Heart left ventricle (tissue), 16 donors: ENCODE measurements around the gene CNNM3. TPM values are rescaled to one million over a fixed set of nuclear protein-coding genes. Genes with fewer than 3 reads are reported as not detected.

Source experiments
- ATAC-seq, 4 donors: fragments of 200-7000 bp; cut with Tn5 transposase; one replicate each; pipeline ENCODE4 v1.9.1; 2020 to 2022; ENCODE audit warnings: moderate library complexity in 4 of 4, mild to moderate bottlenecking in 3 of 4, moderate number of reproducible peaks in 1 of 4
- DNase-seq, 5 donors: peaks; one replicate each; pipeline ENCODE4 v3.0.0-alpha.2; 2020
- H3K27ac ChIP-seq, 12 donors: fragments of 200-600 bp; sonication (generic) in 4 of 12; one replicate each; pipeline versions ENCODE4 v1.5.0 to v1.8.0; 2016 to 2022; ENCODE audit warnings: mild to moderate bottlenecking in 2 of 12
- H3K27me3 ChIP-seq, 9 donors: fragments of 200-600 bp; sonication (generic) in 2 of 9; one replicate each; pipeline versions ENCODE4 v1.5.1 to v1.8.0; 2016 to 2022; ENCODE audit warnings: mild to moderate bottlenecking in 3 of 9
- H3K36me3 ChIP-seq, 9 donors: fragments of 200-600 bp; sonication (generic) in 2 of 9; one replicate each; pipeline versions ENCODE4 v1.5.0 to v1.8.0; 2018 to 2022; ENCODE audit warnings: mild to moderate bottlenecking in 2 of 9
- H3K4me1 ChIP-seq, 12 donors: fragments of 200-600 bp; sonication (generic) in 4 of 12; one replicate each; pipeline versions ENCODE4 v1.5.0 to v1.8.0; 2016 to 2022; ENCODE audit warnings: mild to moderate bottlenecking in 3 of 12
- H3K4me3 ChIP-seq, 12 donors: fragments of 200-600 bp; sonication (generic) in 4 of 12; one replicate each; pipeline versions ENCODE4 v1.5.0 to v1.8.0; 2017 to 2022; ENCODE audit warnings: mild to moderate bottlenecking in 9 of 12, moderate library complexity in 4 of 12
- H3K9me3 ChIP-seq, 12 donors: fragments of 200-600 bp; sonication (generic) in 4 of 12; one replicate each; pipeline versions ENCODE4 v1.5.0 to v1.8.0; 2016 to 2022; ENCODE audit warnings: mild to moderate bottlenecking in 1 of 12
- POLR2A ChIP-seq, 2 donors: fragments of 450-650 bp; IDR thresholded peaks; one replicate each; pipeline ENCODE4 v1.6.1; 2017; ENCODE audit warnings: antibody characterized with exemption in 2 of 2, mild to moderate bottlenecking in 2 of 2, moderate library complexity in 2 of 2
- WGBS, 4 donors: extraction: QIAGEN DNeasy Blood & Tissue Kit in 2 of 4; methylation state at CpG; one replicate each; pipeline versions ENCODE4 v1.1.5 to v1.1.7; 2013 to 2018; 5-methylcytosine and 5-hydroxymethylcytosine counted together
- intact Hi-C, 10 donors: fragments of 100-400 bp; cut with DNase I; formaldehyde crosslinking; loops; one replicate each; pipeline versions ENCODE4 v1.11.1 to v1.14.2; 2022
- polyA plus RNA-seq, 2 donors: library from polyadenylated mRNA; stranded (reverse); fragments of 200-250 nt; gene quantifications; one replicate each; pipeline ENCODE4 v1.2.3, GENCODE V29; 2013
- total RNA-seq, 9 donors: library from RNA; depleted of rRNA in 2 of 9; stranded (reverse); fragments of >200 nt in 2 of 9; fragmentation: NEBNext Ultra II Directional in 3 of 9; extraction: Animal tissue kit (Norgen Biotek cat#: 25700) in 3 of 9; gene quantifications; one replicate each; pipeline versions ENCODE4 v1.1.0 to v1.2.4, GENCODE V29; 2016 to 2023
- TF ChIP-seq, protein P1 (sequence below), 12 donors: fragments of 200-600 bp; sonication (generic) in 4 of 12; IDR thresholded peaks; one replicate each; pipeline versions ENCODE4 v1.5.0 to v1.8.0; 2018 to 2022; ENCODE audit warnings: antibody characterized with exemption in 12 of 12, mild to moderate bottlenecking in 5 of 12
- donor health status: ischemic (EF 13 %, LVEDD 7.1; RV severe dilation, severe dysfunction).
- donor health status: healthy with polysubstance abuse.
- donor health status: DM: no; HTN: yes; CAD: no.
- donor health status: DM: no; HTN: no; CAD: no.
- donor health status: ischemic (EF 25% LVEDD 6.9; RV normal size, moderate dysfunction).
- donor health status: ischemic (EF 25% LVEDD 5.7; RV mildly dilated, moderate dysfunction).
- donor health status: healthy.
- donor health status: DM: yes; HTN: yes; CAD: no.
- donor health status: ischemic (EF 35%, LVEDD 5.7; RV mildly dilated, moderate dysfunction).
- donor health status: nonischemic (EF 11% LVEDD 7.7; RV severe dilation, severe dysfunction).
- donor health status: DM: yes; HTN: yes; CAD: no.
- donor health status: PGD.
- donor health status: ischemic (EF 29% LVEDD 5.4; RV normal size, mild dysfunction).
- donor health status: nonischemic (EF 23%, LVEDD 6.1; RV moderate dilation, normal function).

The CNNM3 gene
- total and polyA plus RNA-seq, 11 donors = 5.1 to 17.7 (median 10.2) TPM

DNA sequence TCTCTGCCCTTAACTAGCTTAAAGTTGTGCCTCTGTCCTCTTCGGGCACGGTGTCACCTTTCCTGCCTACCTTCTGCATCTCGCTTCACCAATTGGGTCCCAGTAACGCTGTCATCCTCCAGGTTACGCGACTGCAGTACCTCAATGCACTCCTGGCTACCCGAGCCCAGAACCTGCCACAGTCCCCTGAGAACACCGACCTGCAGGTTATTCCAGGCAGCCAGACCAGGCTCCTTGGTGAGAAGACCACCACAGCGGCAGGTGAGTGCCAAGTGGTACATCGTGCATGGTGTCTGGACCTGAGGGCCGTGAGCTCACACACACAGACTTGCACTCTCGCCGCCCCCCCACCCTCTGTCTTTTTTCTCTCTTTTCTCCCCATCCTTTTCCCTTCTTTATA, 12.8 kb downstream of the CNNM3 start:
- no peaks in the 10 kb centered on the region for H3K27me3 ChIP-seq
- ATAC-seq = no peak

DNA sequence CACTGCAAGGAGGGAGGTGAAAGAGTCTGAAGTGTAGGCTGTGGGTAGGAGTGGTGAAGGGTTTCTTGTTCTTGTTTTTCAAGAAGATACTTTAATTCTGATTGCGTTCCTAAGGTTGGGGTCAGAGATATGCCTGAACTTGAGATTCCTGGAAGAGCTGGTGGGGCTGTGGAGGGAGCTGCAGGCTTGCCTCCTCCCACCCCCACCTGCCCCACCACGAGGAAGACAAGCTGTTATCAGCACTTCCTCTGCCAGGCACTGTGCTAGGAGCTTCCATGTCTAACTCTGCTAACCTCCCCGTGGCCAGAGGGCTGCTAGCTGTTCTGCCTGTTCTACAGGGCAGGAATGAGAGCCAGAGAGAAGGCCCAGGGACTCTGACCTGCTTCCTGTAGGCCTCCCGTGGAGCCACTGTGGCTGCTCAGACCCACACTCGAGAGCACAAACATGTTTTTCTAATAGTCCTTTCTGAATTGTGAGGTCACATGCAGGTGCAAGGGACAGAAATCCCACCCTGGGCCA, 14.0 kb downstream of the CNNM3 start:
- no peak for ATAC-seq
- Histone ChIP-seq H3K27me3 (no peaks in the 10 kb centered on the region), H3K9me3 (no peaks in the 10 kb centered on the region), H3K36me3 (peaks cover 0 to 96% (median 86%) of the 10 kb centered on the region in 9 donors), H3K4me1 (peaks cover 0 to 24% (median 11%) of the 10 kb centered on the region in 12 donors), H3K4me3 (no peak overlapping the region), H3K27ac (no peak overlapping the region)
- intact Hi-C loops = no loop called here
- 38 to 62% (median 56%) methylated on average over 3 to 5 of the region's 5 CpGs for WGBS, 4 donors
- TF ChIP-seq, protein P1, sequence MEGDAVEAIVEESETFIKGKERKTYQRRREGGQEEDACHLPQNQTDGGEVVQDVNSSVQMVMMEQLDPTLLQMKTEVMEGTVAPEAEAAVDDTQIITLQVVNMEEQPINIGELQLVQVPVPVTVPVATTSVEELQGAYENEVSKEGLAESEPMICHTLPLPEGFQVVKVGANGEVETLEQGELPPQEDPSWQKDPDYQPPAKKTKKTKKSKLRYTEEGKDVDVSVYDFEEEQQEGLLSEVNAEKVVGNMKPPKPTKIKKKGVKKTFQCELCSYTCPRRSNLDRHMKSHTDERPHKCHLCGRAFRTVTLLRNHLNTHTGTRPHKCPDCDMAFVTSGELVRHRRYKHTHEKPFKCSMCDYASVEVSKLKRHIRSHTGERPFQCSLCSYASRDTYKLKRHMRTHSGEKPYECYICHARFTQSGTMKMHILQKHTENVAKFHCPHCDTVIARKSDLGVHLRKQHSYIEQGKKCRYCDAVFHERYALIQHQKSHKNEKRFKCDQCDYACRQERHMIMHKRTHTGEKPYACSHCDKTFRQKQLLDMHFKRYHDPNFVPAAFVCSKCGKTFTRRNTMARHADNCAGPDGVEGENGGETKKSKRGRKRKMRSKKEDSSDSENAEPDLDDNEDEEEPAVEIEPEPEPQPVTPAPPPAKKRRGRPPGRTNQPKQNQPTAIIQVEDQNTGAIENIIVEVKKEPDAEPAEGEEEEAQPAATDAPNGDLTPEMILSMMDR (IDR thresholded peaks at IDR 0.05) = no peak
- no peak for TF ChIP-seq POLR2A (IDR thresholded peaks at IDR 0.05)
- DNase-seq = no peak

More for the DNA sequence above, 12.8 kb downstream of the CNNM3 start:
- Histone ChIP-seq H3K9me3 (no peaks in the 10 kb centered on the region), H3K4me3 (no peak overlapping the region), H3K27ac (no peak overlapping the region), H3K4me1 (peaks cover 0 to 30% (median 12%) of the 10 kb centered on the region in 12 donors), H3K36me3 (peaks cover 0 to 97% (median 84%) of the 10 kb centered on the region in 9 donors)
- DNase-seq = no peak
- no peak for TF ChIP-seq POLR2A (IDR thresholded peaks at IDR 0.05)
- TF ChIP-seq, protein P1 (IDR thresholded peaks at IDR 0.05) = no peak
- WGBS, 4 donors = 95 to 96% (median 95%) methylated on average over 13 of the region's 13 CpGs
- intact Hi-C loops = no loop called here

DNA sequence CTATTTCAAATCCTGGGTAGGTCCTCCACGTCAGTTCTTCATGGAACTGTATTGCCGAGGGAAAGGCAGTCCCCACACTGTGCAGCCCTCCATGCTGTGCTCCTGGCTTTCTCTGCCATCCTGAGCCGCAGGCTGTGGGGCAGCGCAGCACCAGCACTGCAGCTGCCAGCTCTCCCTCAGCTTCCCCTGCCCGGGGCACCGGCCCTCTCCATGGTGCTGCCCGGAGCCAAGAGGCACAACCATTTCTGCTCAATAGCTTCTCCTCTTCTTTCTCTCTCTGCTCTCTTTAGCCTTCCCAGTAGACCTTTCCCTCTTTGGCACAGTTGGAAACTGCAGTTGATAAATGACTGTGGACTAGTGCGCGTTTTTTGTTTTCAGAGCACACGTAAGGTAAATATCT, 15.6 kb downstream of the CNNM3 start:
- Histone ChIP-seq H3K36me3 (peaks cover 0 to 87% (median 74%) of the 10 kb centered on the region in 9 donors), H3K9me3 (no peaks in the 10 kb centered on the region), H3K27me3 (no peaks in the 10 kb centered on the region), H3K4me1 (peaks cover 0 to 24% (median 11%) of the 10 kb centered on the region in 12 donors), H3K4me3 (no peak overlapping the region), H3K27ac (peak overlapping the region in 1 of 12 donors; percentile 51)
- ATAC-seq (peak; percentile 18 to 77 (median 64)), DNase-seq (no peak)
- WGBS, 4 donors = 67 to 75% (median 70%) methylated on average over 10 of the region's 10 CpGs
- TF ChIP-seq POLR2A (IDR thresholded peaks at IDR 0.05) = no peak
- TF ChIP-seq, protein P1 (IDR thresholded peaks at IDR 0.05) = no peak
- intact Hi-C loops = no loop called here

DNA sequence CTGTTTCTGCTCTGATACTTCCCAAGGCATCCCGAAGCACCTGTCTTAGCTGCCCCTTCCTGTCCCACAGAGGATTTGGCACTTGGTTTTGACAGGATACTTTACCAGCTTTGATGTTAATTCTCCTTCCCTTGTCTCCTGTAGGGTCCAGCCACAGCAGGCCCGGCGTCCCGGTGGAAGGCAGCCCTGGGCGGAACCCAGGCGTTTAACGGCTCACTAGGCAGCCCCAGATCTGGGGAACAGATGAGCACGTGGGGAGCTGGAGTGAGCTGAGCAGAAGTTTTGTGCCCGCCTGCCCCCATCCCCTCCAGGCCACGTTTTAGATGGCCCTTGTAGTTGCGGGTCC, 16.3 kb downstream of the CNNM3 start:
- DNase-seq = no peak
- Histone ChIP-seq H3K27me3 (no peaks in the 10 kb centered on the region), H3K9me3 (no peaks in the 10 kb centered on the region), H3K4me3 (no peak overlapping the region), H3K27ac (peak overlapping the region in 8 of 12 donors; percentile 8 to 59 (median 34)), H3K4me1 (peaks cover 0 to 24% (median 11%) of the 10 kb centered on the region in 12 donors), H3K36me3 (peaks cover 0 to 85% (median 74%) of the 10 kb centered on the region in 9 donors)
- intact Hi-C loops = no loop called here
- ATAC-seq = no peak
- WGBS, 4 donors = 68 to 80% (median 74%) methylated on average over 7 to 11 of the region's 11 CpGs
- TF ChIP-seq, protein P1 (IDR thresholded peaks at IDR 0.05) = no peak
- no peak for TF ChIP-seq POLR2A (IDR thresholded peaks at IDR 0.05)
